NCI-H2029 (cell line): ENCODE data around the gene DLG2.
"Not testable (repeated sequence)": the region's sequence is repeated elsewhere in the genome, so short reads cannot be mapped to it uniquely, and the experiment has no call there.

Source experiments
- DNase-seq: peaks from one replicate; lab custom pipeline; 2025; lab: John Stamatoyannopoulos, UW

Gene DLG2

DNA sequence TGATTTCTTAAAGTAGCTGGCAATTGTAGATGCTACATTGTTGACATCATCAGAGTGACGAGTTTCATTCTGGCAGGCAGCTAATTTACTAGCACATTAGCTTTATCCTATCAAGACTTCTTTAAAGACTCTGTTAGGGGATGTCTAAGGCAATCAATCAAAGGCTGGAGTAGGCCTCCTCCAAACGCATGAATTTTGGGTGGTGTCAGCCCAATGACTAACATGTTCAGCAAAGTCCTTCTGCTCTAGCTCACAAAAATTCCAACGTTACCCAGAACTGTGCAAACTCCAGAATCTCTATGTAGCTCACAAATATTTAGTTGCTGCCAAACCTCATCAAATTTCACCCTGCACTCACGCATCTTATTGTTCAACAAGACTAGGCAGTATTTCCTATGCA is 395.6 kb downstream of the DLG2 start:
- DNase-seq = no peak

DNA sequence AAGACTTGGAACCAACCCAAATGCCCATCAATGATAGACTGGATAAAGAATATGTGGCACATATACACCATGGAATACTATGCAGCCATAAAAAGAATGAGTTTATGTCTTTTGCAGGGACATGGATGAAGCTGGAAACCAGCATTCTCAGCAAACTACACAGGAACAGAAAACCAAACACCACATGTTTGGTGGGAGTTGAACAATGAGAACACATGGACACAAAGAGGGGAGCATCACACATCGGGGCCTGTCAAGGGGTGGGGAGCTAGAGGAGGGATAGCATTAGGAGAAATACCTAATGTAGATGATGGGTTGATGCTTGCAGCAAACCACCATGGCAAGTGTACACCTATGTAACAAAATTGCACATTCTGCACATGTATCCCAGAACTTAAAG is 397.4 kb downstream of the DLG2 start:
- not testable (repeated sequence) for DNase-seq

DNA sequence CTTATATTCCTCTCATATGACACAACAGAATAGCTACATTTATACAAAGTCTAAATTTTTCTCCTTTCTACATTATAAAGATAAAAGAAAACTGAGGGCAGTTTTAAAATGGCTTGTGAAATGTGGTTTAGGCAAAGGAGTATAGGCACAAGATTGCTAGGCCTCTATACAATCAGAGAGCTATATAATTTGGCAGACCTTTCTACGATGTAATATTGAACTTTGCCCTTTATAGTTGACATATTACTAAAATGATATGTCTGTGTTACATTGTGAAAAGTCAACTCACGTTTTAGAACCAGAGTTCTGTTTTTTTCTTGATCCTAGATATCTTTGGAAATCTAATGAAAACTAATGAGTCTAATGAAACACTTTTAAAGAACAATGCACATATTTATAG is 430.2 kb downstream of the DLG2 start:
- no peak for DNase-seq

DNA sequence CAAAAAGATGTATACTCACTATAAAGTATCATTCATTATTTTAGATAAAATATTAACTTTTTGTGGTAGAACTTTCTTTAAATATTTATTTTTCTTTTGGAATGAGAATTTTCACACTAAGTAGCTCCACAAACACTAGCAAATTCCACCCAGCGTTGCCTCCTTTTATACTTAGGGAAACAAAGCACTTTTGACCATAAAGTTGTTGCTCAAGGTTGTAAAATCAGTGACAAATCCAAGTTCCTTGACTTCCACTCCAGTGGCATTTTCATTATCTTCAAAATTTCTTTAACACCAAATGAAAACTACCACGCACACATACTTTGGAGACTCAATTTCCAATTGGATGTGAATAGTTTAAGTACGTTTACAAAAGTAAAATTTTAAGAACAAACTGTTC is 431.2 kb downstream of the DLG2 start:
- no peak for DNase-seq

DNA sequence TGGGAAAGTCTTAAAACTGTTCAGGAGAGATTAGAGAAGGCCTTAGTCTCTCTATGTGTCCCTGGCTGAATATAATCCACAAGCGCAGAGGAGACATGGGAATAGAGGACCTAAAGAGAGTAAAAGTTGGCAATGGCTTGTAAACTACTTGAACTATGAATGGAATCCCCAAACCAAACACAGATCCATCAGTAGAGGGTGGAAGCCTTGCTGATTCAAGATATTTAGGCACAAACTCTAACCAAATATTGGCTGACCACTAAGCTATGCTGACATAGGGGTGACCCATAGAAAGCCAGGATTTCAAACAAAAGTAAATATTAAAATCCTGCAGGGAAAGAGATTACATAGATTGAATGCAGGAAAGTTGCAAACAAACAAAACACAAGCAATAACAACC is 439.2 kb downstream of the DLG2 start:
- no peak for DNase-seq

DNA sequence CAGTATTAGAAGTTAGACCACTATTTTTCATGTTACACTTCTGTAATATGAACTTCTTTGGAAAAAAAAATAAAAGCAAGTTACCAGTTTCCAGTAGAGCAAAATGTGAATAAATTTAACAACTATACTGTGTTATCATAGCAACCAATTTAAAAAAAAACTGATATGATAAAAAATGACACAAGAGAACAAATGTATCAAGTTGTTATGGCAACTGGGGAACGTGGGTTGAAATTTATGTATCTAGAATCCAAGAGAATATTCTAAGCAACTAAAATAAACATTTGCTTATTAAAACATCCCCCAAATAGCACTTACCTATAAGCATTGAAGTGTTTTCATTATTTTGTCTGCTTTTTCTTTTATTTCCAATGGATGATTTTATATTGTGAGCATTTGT is 442.4 kb downstream of the DLG2 start:
- DNase-seq = no peak

DNA sequence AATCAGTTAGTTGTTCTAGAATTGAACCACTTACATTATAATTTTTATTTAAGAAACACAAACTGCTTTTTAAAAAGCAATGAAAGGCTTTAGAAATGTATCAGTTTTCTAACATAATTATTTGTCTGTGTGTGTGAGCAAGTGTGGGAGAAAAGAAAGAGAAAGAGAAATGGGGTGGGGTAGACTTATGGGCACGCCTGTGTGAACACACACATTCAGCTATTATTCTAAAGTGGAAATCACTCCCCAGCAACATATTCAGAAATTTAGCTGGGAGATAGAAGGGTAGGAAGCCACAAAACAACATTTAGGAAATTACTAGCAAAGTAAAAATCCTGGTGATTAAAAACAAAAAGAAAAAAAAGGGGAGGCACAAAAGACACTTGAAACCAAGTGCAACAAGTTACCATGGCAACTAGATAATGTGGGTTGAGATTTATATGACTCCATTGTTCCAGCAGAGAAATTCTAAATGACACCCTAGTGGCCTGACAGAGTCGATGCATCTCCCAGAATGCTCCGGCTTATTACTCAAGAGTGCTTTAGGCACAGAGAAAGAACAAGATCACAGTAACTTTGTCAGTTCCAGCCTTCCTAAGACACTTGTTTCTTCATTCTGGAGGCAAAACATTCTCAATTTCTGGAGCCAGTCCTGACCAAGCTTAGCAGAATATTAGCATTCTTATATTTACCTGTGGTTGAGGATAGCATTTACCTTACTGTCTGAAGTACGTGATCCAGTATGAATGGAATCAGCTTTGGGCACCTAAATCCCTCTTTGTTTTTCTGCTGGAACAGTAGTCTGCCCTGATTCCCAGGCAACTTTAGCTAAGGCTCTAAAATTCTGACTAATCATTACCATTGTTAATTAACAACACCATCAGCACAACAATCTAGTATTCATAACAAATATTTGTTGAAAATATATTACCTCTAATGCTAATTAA is 444.4 kb downstream of the DLG2 start:
- peak; percentile 8 for DNase-seq

DNA sequence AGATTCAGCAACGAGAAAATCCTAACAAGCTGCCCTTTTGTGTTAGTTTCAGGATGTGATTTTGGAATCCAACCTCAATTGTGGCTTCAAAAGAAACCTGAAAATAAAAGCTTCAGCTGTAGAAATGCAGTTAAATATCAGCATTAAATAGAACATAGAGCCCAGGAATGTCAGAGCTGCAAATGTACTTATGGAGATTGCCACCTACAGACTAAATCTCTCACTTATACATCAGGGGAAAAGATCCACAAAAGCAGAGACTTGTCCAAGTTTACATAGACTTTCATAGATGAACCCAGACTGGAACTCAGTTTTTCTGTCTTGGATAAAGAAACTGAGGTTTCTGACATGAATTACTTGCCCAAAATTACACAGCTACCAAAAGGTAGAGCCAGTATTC is 446.6 kb downstream of the DLG2 start:
- DNase-seq = no peak

DNA sequence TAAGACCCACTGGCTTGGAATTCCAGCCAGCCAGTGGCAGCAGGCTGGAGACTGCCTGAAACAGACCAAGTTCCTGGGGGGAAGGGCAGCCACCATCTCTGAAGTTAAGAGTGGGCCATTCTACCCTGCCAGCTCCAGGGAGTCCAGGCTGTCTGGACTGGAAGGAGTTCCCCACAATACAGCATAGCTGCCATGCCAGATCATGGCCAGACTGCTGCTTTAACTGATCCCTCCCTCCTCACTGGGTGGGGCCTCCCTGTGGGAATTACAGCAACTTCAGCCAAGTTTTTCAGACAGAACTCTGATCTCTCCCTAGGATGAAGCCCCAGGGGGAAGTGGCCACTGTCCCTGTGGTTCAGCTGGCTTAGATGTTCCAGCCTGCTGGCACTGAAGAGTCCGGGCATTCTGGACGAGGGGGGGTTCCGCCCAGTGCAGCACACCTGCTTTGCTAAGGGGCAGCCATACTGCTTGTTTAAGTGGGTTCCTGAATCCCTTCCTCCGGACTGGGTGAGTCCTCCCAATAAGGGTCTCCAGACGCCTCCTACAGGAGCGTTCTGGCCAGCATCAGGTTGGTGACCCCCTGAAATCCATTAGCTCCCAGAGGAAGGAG is 455.4 kb downstream of the DLG2 start:
- DNase-seq = no peak

DNA sequence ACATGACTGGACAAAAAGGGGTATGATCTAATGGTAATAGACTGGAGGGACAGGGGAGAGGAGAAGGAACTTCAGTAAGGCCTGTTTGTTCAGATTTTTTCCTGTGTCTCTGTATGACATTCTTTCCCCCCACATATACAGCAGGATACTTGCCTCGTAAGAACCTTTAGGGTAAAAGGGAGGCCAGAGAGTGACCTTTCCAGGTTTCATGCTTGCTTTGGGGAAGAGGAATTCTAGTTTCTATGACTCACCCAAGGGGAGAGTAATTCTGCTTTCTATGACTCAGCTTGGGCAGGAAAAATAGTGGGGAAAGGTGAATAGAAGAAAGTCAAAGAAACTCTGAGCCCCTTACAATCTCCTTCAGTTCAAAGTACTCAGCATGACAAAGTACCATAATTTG is 457.0 kb downstream of the DLG2 start:
- no peak for DNase-seq

DNA sequence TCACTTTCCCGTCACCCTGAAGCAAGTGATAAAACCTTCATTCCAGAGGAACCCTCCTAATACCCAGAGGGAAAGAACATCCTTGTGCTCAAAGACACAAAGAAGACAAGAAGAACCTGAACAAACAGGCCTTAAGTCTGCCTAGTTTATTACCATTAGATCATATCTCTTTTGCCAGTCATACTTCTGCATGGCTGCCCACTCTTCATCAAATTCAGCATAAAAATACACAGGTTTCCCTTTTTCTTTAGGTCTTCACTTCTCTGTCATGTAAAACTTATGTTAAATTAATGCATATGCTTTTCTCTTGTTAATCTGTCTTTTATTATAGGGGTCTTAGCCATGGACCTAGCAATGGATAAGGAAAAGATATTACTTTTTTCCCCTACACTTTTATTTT is 459.7 kb downstream of the DLG2 start:
- DNase-seq = no peak

DNA sequence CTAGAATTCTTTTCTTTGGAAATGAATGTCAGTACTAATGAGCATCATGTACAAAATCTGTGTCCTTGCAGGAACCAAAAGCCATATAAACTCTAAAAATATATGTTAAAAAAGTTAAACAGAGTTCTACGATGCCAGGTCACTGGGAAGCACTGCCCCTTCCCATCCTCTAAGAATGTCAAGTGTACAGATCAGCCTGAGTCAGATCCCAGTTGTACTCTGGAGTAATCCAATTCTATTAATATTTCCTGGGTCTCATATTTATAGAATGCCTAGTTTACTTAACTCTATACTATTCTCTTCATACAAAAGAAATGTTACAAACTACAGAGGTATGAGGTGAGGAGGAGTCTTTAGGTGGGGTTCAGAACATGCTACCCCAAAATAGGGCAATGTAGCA is 460.1 kb downstream of the DLG2 start:
- DNase-seq = no peak

DNA sequence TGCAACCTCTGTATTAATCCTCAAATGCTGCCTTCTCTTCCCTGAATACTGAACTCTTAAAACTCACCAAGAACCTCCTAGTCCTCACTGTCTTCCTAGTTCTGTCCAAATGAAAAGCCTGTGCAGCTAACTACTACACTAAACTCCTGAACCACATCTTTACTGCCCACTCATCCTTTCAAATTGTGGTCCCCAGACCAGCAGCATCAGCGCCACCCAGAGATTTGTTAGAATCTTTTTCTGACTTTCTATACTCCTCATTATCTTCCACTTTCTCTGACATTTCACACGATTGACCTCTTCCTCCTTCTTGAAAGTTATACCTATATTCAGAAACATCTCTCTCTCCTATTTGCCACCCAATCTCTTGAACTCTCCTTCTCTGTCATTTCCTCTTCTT is 461.3 kb downstream of the DLG2 start:
- DNase-seq = no peak

DNA sequence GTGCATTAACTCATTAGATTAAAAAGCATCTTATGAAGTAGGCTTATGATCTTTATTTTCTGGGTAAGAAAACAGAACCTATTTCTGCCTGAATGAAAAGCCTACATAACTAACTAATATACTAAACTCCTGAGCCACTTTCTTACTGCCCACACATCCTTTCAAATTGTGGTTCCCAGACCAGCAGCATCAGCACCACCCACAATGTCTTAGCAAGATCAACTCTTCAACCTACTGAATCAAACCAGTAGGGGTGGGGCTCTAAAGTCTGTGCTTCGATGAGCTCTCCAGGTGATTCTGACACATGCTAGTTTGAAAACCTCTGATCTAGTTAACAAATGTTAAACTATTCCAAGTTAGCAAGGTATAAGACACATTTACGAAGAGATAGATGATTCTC is 462.4 kb downstream of the DLG2 start:
- DNase-seq = no peak

DNA sequence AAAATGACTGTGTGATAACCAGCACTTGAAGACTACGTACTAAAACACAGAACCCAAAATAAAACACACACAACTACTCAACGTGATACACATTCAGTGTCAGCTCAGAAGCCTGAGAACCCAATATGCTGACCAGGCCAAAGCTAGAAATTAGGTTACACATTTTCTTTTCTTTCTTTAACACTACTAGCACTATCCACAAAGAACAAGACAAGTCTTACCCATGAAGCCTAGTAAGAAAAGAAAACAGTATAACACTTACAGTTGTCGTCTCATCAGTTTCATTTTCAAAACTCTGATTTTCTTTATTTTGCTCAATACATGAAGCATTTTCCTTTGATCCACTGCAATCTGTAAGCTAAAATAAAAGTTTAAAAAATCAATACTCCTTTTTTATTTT is 472.9 kb downstream of the DLG2 start:
- DNase-seq = no peak

DNA sequence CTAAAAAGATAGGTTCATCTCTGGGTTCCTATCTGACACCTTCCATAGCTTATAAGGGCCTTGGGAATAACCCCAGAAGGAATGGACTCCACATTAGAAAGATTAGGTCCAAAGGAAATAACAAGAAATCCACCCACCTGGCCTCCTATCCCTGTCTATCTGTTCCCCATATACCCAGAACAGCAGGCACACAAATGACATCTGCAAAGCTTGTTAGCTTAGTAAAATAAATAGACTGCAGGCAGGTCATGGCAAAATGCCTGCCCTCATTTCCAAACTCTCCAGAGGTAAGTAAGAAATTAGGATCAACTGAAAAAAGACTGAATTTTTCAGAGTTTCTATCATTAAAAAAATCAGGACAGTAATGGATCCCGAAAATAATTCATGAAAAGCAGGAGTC is 489.5 kb downstream of the DLG2 start:
- no peak for DNase-seq

DNA sequence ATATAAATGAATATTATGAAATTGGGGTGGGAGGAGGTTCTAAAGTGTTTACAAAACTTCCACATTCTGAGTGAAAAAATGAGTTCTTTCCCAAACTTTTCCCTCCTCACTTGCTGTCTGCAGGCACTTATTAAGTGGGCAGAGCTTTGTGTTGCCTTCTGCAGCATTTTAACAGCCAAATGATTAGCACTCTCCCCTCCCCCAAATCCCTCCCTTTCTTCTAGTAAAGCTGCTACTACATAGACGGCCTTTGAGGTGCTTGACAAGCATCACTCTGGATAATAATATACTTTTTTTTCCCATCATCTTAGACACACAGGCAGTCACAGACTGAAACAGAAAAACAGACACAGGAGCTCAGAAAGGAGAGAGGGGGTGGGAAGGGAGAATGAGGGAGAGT is 493.5 kb downstream of the DLG2 start:
- DNase-seq = no peak

DNA sequence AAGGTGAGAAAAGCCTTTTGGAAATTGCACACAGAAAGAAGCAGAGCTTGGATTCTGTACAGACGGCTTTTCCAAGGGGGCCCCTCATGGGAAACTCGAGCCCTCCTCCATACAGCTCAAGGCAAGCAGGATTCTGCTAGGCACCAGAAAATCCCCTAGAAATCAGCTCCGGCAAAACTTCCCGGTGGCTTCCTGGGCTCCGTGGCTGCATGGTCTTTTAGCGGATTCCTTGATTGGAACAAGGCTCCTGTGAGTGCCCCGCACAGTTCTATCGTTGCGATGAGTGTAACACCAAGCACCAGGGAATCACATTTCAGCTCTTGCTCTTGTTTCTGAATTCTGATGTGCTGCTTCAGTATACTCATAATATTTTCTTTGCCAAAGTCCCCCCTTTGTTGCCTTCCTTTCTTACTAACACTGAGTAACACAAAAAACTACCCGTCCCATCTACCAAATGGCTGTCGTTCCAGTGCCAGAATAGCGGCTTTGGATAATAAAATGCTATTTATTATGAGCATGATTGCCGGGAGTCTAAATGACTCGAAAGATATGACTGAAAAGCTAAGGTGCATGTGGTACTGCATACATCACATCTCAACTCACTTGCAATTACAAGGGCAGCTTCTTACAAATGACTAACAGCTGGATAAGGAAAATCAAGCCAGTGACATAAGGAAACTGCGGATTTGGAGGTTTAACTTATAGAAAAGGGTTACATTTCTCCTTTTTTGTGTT is 494.1 kb downstream of the DLG2 start:
- no peak for DNase-seq

DNA sequence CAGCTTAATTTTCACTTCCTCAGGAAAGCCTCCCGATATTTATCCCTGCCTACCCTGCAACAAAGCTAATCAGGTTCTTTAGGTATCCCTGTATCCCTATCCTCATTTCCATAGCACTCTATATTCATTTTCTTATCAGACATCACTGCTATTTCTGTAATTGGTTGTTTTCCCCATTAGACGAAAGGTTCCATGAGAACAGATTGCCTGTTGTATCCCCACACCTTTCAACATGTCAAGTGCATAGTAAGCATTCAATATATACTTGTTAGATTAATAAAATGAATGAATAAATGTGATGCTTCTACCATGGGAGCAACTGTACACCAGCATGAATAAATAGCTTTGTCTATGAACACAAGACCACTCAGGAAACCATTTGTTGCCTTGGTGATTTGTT is 499.8 kb downstream of the DLG2 start:
- peak; percentile 5 for DNase-seq

DNA sequence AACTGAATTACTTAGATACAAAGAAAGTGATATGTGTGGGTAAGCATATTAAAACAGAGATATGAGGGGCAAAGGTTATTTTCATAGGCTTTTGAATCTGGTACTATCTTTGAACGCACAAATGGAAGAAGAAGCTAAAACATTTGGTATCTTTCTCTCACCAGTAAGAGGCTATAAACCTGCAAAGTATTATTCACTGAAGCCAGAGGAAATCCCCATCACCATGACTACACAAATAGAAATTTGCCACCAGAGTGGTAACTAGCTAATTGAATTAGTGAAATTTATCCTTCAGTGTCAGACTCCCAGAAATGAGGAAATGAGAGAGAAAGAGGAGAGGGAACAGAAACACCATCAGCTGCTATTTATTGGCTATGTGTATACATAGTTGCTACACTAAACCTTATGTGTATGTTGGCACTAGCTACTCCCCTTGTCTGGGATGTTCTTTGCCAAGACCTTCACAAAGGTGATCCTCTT is 503.4 kb downstream of the DLG2 start:
- no peak for DNase-seq

DNA sequence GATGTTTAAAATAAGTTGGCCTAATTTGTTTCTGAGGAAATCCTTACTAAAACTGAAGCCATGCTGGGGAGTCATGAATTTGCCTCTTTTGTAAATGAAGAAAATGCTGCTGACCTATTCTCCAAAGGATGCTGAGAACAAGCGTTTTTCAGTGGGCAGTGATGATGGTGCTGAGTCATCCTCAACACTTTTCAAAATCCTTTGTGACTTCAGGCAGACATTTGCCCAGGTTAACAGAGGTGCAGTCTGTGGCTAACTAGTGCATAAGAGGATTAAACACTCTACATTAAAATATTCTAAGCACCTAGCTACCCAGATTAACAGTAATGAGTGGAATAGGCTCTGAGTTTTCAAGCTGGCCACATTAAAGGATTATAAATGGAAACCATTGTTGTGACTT is 509.0 kb downstream of the DLG2 start:
- no peak for DNase-seq

DNA sequence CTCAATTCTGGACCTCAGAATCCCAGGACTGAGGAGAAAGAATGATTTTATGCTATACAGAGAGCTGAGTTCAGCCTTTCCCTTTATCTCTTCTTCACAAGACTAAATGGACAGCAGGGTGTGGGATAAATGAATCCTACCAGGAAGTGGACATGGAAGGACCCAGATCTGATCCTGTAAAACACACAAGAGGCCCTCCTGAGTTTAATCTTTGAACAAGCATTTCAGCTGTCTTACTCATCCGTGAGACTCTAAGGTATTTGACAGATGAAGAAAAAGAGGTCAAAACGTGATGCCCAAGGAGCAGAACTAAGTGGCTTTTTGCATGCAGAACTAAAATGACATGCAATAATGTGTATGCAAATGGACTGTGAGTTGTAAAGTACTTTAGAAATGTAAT is 511.3 kb downstream of the DLG2 start:
- no peak for DNase-seq

DNA sequence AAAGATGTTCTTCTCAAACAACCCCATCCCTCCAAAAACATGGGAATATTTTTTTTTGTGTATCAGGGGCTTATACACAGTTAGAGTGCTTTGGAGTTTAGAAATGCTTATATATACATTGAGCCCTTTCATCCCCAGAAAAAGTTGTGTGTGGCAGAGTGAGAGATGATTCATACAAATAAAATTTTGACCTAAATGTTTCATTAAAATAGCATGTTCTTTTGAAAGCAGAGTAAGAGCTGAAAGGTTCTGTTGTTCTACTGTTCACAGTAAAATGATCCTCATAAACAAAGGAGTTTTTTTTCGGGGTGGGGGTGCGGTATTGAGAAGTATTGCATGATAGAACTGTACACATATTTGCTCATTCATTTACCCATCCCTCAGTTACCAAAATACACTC is 512.4 kb downstream of the DLG2 start:
- no peak for DNase-seq
